ENCODE results near the gene XXYLT1. TPM values are rescaled to one million over a fixed set of nuclear protein-coding genes. Genes with fewer than 3 reads are reported as not detected.

Gene XXYLT1
- total RNA-seq, 1 experiment from 2014 or later, result 23.4 TPM

DNA sequence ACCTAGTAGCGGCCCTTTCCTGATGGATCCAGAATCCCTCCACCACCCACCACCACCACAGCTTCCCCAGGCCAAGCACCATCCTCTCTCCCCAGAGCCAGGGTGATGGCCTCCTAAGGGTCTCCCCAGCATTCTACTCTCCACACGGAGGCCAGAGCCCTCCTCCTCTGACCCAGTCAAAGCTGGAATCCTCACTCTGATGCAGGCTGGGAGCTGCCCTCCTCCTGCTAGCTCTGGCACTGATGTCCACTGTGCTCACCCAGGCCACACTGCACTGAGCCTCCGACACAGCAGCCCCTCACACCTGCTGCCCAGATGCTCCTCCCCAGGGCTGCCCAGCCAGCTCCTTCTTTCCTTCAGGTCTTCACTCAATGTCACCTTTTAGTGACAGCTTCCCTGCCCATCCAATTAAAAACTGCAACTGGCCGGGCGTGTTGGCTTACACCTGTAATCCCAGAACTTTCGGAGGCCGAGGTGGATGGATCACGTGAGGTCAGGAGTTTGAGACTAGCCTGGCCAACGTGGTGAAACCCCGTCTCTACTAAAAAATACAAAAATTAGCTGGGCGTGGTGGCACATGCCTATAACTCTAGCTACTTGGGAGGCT, 21.0 kb downstream of the XXYLT1 start (continued):
- TF ChIP-seq ESRRA (CRISPR knock-in tag; IDR thresholded peaks at IDR 0.05; ENCODE audit: borderline replicate concordance) (no peak), CBFB (CRISPR knock-in tag; IDR thresholded peaks at IDR 0.05; ENCODE audit: low read depth) (no peak), E2F5 (CRISPR knock-in tag; IDR thresholded peaks at IDR 0.05) (no peak)

GRCh38 chr3:195249057-195249770, 21.7 kb downstream of the XXYLT1 start:
- TF ChIP-seq, protein P1, sequence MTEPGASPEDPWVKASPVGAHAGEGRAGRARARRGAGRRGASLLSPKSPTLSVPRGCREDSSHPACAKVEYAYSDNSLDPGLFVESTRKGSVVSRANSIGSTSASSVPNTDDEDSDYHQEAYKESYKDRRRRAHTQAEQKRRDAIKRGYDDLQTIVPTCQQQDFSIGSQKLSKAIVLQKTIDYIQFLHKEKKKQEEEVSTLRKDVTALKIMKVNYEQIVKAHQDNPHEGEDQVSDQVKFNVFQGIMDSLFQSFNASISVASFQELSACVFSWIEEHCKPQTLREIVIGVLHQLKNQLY (CRISPR knock-in tag; IDR thresholded peaks at IDR 0.05), result no peak
- no peak for TF ChIP-seq USF1 (CRISPR knock-in tag; IDR thresholded peaks at IDR 0.05)
- no peak for TF ChIP-seq GTF2I (CRISPR knock-in tag; conservative IDR thresholded peaks at IDR 0.05)
- TF ChIP-seq SOX15 (CRISPR knock-in tag; IDR thresholded peaks at IDR 0.05), result no peak
- TF ChIP-seq ZNF423 (CRISPR knock-in tag; IDR thresholded peaks at IDR 0.05), result no peak
- TF ChIP-seq ZNF138 (CRISPR knock-in tag; conservative IDR thresholded peaks at IDR 0.05), result no peak
- TF ChIP-seq, protein P2, sequence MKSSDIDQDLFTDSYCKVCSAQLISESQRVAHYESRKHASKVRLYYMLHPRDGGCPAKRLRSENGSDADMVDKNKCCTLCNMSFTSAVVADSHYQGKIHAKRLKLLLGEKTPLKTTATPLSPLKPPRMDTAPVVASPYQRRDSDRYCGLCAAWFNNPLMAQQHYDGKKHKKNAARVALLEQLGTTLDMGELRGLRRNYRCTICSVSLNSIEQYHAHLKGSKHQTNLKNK (CRISPR knock-in tag; IDR thresholded peaks at IDR 0.05), result no peak
- TF ChIP-seq CDX4 (CRISPR knock-in tag; IDR thresholded peaks at IDR 0.05; ENCODE audit: borderline replicate concordance), result no peak
- TF ChIP-seq TEAD1 (CRISPR knock-in tag; IDR thresholded peaks at IDR 0.05), result no peak
- TF ChIP-seq, protein P3, sequence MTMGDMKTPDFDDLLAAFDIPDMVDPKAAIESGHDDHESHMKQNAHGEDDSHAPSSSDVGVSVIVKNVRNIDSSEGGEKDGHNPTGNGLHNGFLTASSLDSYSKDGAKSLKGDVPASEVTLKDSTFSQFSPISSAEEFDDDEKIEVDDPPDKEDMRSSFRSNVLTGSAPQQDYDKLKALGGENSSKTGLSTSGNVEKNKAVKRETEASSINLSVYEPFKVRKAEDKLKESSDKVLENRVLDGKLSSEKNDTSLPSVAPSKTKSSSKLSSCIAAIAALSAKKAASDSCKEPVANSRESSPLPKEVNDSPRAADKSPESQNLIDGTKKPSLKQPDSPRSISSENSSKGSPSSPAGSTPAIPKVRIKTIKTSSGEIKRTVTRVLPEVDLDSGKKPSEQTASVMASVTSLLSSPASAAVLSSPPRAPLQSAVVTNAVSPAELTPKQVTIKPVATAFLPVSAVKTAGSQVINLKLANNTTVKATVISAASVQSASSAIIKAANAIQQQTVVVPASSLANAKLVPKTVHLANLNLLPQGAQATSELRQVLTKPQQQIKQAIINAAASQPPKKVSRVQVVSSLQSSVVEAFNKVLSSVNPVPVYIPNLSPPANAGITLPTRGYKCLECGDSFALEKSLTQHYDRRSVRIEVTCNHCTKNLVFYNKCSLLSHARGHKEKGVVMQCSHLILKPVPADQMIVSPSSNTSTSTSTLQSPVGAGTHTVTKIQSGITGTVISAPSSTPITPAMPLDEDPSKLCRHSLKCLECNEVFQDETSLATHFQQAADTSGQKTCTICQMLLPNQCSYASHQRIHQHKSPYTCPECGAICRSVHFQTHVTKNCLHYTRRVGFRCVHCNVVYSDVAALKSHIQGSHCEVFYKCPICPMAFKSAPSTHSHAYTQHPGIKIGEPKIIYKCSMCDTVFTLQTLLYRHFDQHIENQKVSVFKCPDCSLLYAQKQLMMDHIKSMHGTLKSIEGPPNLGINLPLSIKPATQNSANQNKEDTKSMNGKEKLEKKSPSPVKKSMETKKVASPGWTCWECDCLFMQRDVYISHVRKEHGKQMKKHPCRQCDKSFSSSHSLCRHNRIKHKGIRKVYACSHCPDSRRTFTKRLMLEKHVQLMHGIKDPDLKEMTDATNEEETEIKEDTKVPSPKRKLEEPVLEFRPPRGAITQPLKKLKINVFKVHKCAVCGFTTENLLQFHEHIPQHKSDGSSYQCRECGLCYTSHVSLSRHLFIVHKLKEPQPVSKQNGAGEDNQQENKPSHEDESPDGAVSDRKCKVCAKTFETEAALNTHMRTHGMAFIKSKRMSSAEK (CRISPR knock-in tag; IDR thresholded peaks at IDR 0.05; ENCODE audit: borderline replicate concordance), result no peak
- TF ChIP-seq ZNF671 (CRISPR knock-in tag; IDR thresholded peaks at IDR 0.05), result no peak
- no peak for TF ChIP-seq TCF7 (CRISPR knock-in tag; IDR thresholded peaks at IDR 0.05; ENCODE audit: low read depth)
- TF ChIP-seq ESRRA (CRISPR knock-in tag; IDR thresholded peaks at IDR 0.05; ENCODE audit: borderline replicate concordance), result no peak
- TF ChIP-seq JUN (CRISPR knock-in tag; IDR thresholded peaks at IDR 0.05), result no peak
- no peak for TF ChIP-seq CREM (CRISPR knock-in tag; IDR thresholded peaks at IDR 0.05)
- TF ChIP-seq ZNF416 (CRISPR knock-in tag; IDR thresholded peaks at IDR 0.05), result no peak
- H3K36me3 Mint-ChIP-seq, result peaks cover 18% of the 10 kb centered on the region
- H3K4me3 Mint-ChIP-seq, result no peak overlapping the region
- H3K27me3 Mint-ChIP-seq (ENCODE audit: low read depth), result no peaks in the 10 kb centered on the region
- ATAC-seq (no peak), DNase-seq (ENCODE audit: low spot score) (no peak)
- ChIA-PET CTCF (interaction anchor here (1.1 kb wide), 1 partner anchor 616 kb away, joined by 3 read pairs; the partner anchor contains the start of gene TMEM44), POLR2A (no interaction called here)
- H3K4me1 Mint-ChIP-seq, result peaks cover 41% of the 10 kb centered on the region
- H3K9me3 Mint-ChIP-seq, result no peaks in the 10 kb centered on the region
- no peak overlapping the region for H3K27ac Mint-ChIP-seq

Measured in WTC11 (cell line).